MM.1S (cell line): ENCODE data around the gene AGAP1.

ENCODE experiments used
- DNase-seq: peaks from one replicate; pipeline ENCODE4 v3.0.0-alpha.2; 2015
- H2AFZ ChIP-seq: fragments of 300-600 bp; sonication (generic); 2 replicates; pipeline ENCODE4 v1.6.0; 2016; ENCODE audit warnings: antibody characterized with exemption, low read length
- H3F3A ChIP-seq: fragments of 300-600 bp; sonication (generic); 2 replicates; pipeline ENCODE4 v1.6.1; 2016; ENCODE audit warnings: mild to moderate bottlenecking, antibody characterized with exemption, low read length, moderate library complexity, mixed read lengths; ENCODE audit not compliant: insufficient read depth
- H3K27ac ChIP-seq: fragments of 300-600 bp; sonication (generic); 2 replicates; pipeline ENCODE4 v1.5.1; 2016; ENCODE audit warnings: mild to moderate bottlenecking, low read length
- H3K27me3 ChIP-seq: fragments of 300-600 bp; sonication (generic); replicated peaks from 2 replicates; pipeline ENCODE4 v1.6.0; 2016; ENCODE audit warnings: low read length; ENCODE audit not compliant: insufficient read depth
- H3K36me3 ChIP-seq: fragments of 300-600 bp; sonication (generic); replicated peaks from 2 replicates; pipeline ENCODE4 v1.6.1; 2016; ENCODE audit warnings: mild to moderate bottlenecking, low read length, mixed read lengths; ENCODE audit not compliant: insufficient read depth
- H3K4me1 ChIP-seq: fragments of 300-600 bp; sonication (generic); 2 replicates; pipeline ENCODE4 v1.6.1; 2016; ENCODE audit warnings: low read length, mixed read lengths
- H3K4me2 ChIP-seq: fragments of 300-600 bp; sonication (generic); 2 replicates; pipeline ENCODE4 v1.6.0; 2016; ENCODE audit warnings: low read depth, low read length
- H3K4me3 ChIP-seq: fragments of 300-600 bp; sonication (generic); 2 replicates; pipeline ENCODE4 v1.5.1; 2016; ENCODE audit warnings: low read length, mixed read lengths
- H3K79me2 ChIP-seq: fragments of 300-600 bp; sonication (generic); 2 replicates; pipeline ENCODE4 v1.6.1; 2016; ENCODE audit warnings: mixed run types, low read length, mixed read lengths
- H3K9ac ChIP-seq: fragments of 300-600 bp; sonication (generic); 2 replicates; pipeline ENCODE4 v1.6.1; 2016; ENCODE audit warnings: low read length, mixed read lengths
- H3K9me2 ChIP-seq: fragments of 300-600 bp; sonication (generic); replicated peaks from 2 replicates; pipeline ENCODE4 v1.6.1; 2016; ENCODE audit warnings: mild to moderate bottlenecking, low read length, mixed read lengths; ENCODE audit not compliant: insufficient read depth
- H3K9me3 ChIP-seq: fragments of 300-600 bp; sonication (generic); replicated peaks from 2 replicates; pipeline ENCODE4 v1.6.1; 2016; ENCODE audit warnings: mild to moderate bottlenecking, low read length, mixed read lengths; ENCODE audit not compliant: insufficient read depth
- H4K20me1 ChIP-seq: fragments of 300-600 bp; sonication (generic); 2 replicates; pipeline ENCODE4 v1.6.1; 2016; ENCODE audit warnings: mild to moderate bottlenecking, low read length, moderate library complexity, mixed read lengths; ENCODE audit not compliant: insufficient read depth
- EZH2 ChIP-seq: fragments of 300-600 bp; sonication (generic); optimal IDR thresholded peaks from 2 replicates; pipeline ENCODE3; 2017; ENCODE audit warnings: low read depth, mild to moderate bottlenecking, antibody characterized with exemption, low read length, mixed read lengths
- EZH2phosphoT487 ChIP-seq: fragments of 300-600 bp; sonication (generic); IDR thresholded peaks from 2 replicates; pipeline ENCODE4 v1.6.1; 2018; ENCODE audit warnings: antibody characterized with exemption, low read length
- TF ChIP-seq, protein P1 (sequence below): fragments of 300-600 bp; sonication (generic); IDR thresholded peaks from 2 replicates; pipeline ENCODE4 v1.5.1; 2016; ENCODE audit warnings: antibody characterized with exemption, low read length, mixed read lengths

The AGAP1 gene

DNA sequence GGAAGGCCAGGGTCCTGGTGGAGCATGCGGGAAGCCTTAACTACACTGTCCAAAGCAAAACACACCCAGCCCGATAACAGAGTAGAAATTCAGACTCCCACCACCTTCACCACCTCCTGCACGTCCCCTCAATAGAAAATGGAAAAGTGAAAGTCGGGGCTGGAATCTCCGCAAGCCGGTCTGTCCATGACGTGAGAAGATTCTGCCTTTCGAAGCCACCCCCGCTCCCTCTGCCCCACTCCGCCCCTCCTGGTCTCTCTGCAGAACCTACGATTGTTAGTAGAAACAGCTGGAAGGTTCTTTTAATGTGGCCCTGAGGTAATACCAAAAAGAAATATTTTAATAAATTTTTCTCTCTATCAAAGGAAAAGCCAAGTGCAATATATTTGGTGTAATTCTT is 558.0 kb downstream of the AGAP1 start:
- DNase-seq = no peak
- Histone ChIP-seq H3K4me3 (no peak overlapping the region), H3K9ac (no peak overlapping the region), H3K4me2 (no peak overlapping the region), H3K9me3 (no peaks in the 10 kb centered on the region), H3K27ac (no peak overlapping the region), H3F3A (no peaks in the 10 kb centered on the region), H2AFZ (no peak overlapping the region), H3K36me3 (no peaks in the 10 kb centered on the region), H3K27me3 (no peaks in the 10 kb centered on the region), H3K4me1 (no peaks in the 10 kb centered on the region), H3K9me2 (no peaks in the 10 kb centered on the region), H3K79me2 (no peaks in the 10 kb centered on the region), H4K20me1 (no peaks in the 10 kb centered on the region)
- TF ChIP-seq, protein P1, sequence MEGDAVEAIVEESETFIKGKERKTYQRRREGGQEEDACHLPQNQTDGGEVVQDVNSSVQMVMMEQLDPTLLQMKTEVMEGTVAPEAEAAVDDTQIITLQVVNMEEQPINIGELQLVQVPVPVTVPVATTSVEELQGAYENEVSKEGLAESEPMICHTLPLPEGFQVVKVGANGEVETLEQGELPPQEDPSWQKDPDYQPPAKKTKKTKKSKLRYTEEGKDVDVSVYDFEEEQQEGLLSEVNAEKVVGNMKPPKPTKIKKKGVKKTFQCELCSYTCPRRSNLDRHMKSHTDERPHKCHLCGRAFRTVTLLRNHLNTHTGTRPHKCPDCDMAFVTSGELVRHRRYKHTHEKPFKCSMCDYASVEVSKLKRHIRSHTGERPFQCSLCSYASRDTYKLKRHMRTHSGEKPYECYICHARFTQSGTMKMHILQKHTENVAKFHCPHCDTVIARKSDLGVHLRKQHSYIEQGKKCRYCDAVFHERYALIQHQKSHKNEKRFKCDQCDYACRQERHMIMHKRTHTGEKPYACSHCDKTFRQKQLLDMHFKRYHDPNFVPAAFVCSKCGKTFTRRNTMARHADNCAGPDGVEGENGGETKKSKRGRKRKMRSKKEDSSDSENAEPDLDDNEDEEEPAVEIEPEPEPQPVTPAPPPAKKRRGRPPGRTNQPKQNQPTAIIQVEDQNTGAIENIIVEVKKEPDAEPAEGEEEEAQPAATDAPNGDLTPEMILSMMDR = no peak
- TF ChIP-seq EZH2 (no peak), EZH2phosphoT487 (no peak)

DNA sequence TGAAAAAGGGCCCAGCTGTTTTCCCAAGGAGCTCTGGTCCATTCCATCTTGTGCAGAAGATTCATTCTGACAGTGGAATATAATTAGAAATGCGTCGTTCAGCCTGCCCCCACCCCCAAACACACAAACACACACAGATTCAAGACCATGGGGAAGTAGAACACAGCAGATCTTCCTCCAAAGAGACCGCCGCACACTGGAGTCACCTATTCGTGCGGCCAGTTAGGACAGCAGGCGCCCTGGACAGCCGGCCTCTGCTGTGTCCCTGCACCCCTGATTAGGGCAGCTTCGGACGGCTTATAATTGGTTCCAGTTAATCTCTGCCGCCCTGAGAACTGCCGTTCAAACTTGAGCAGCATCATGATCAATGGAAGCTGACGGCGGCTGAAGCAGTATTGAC is 558.4 kb downstream of the AGAP1 start:
- Histone ChIP-seq H3F3A (no peaks in the 10 kb centered on the region), H3K79me2 (no peaks in the 10 kb centered on the region), H3K27me3 (no peaks in the 10 kb centered on the region), H3K4me2 (no peak overlapping the region), H4K20me1 (no peaks in the 10 kb centered on the region), H3K9me3 (no peaks in the 10 kb centered on the region), H2AFZ (no peak overlapping the region), H3K4me1 (no peaks in the 10 kb centered on the region), H3K9me2 (no peaks in the 10 kb centered on the region), H3K27ac (no peak overlapping the region), H3K36me3 (no peaks in the 10 kb centered on the region), H3K9ac (no peak overlapping the region), H3K4me3 (no peak overlapping the region)
- TF ChIP-seq EZH2phosphoT487 (no peak), EZH2 (no peak)
- TF ChIP-seq, protein P1 = no peak
- DNase-seq = no peak

DNA sequence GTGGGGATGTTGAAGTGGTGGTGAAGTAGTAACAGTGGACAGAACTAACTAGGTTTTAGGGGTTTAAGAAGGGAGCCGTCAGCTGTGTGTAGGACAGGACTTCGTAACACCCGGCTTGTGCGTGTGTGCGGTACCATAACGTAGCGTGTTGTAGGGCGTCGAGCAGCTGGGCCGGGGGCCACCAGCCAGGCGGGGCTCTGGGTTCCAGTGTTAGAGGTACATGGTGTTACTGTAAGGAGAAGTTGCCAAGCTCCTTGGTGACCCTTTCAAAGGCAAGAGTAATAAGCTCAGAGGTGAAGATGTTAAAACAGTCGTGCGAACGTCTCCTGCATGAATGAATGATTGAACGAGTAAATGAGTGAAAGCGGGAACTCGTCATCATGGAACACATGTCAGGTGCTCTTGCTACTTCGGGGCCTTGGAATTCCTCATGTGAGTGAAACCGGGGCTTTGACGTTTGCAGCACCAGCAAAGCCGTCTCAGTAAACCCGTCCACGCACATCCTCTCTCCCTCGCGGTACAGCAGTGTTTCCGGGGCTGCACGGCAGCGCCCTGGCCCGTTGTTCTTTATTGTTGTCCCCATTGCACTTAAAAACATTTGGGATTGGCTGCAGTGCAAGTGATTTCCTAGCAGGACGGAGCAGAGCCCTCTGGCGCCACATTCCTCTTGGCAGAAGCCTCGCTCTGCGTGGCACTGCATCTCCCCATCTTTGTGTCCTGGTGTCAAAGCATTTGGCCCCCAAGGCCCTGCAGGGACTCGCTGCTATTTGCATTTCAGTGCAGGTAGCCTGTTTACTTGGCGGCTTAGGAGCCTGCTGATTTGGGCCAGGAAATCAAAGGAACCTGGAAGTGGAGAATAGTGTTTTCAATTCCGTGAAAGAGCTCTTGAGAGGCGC is 559.3 kb downstream of the AGAP1 start:
- DNase-seq = no peak

More for the DNA sequence above, 559.3 kb downstream of the AGAP1 start:
- H3F3A ChIP-seq = no peaks in the 10 kb centered on the region
- no peaks in the 10 kb centered on the region for H3K79me2 ChIP-seq
- no peak overlapping the region for H3K27ac ChIP-seq
- H2AFZ ChIP-seq = no peak overlapping the region
- H3K9me3 ChIP-seq = no peaks in the 10 kb centered on the region
- no peak overlapping the region for H3K9ac ChIP-seq
- no peaks in the 10 kb centered on the region for H3K27me3 ChIP-seq
- H3K4me3 ChIP-seq = no peak overlapping the region
- H3K9me2 ChIP-seq = no peaks in the 10 kb centered on the region
- no peaks in the 10 kb centered on the region; the same call in 1 of the 2 replicates for H3K36me3 ChIP-seq
- TF ChIP-seq, protein P1 = no peak
- TF ChIP-seq EZH2 (no peak), EZH2phosphoT487 (no peak)
- H3K4me1 ChIP-seq = no peaks in the 10 kb centered on the region
- H3K4me2 ChIP-seq = no peak overlapping the region
- H4K20me1 ChIP-seq = no peaks in the 10 kb centered on the region
